Stomach (tissue), 9 donors: Measurements from ENCODE around the gene TM4SF4. TPM values are rescaled to one million over a fixed set of nuclear protein-coding genes. Genes with fewer than 3 reads are reported as not detected.

Experiments
- DNase-seq, 2 donors: peaks; one replicate each; pipeline versions ENCODE4 v3.0.0 to v3.0.0-alpha.2; 2013 to 2019
- H3K27ac ChIP-seq, 5 donors: fragments of 200-600 bp in 4 of 5; sonication (generic) in 4 of 5; one replicate each; pipeline ENCODE4 v1.5.1; 2013 to 2019; ENCODE audit warnings: mild to moderate bottlenecking in 1 of 5, moderate library complexity in 1 of 5
- H3K27me3 ChIP-seq, 3 donors: fragments of 200-600 bp; sonication (generic); one replicate each; pipeline ENCODE4 v1.5.1; 2017 to 2019; ENCODE audit warnings: mixed run types in 1 of 3
- H3K36me3 ChIP-seq, 4 donors: fragments of 200-600 bp; sonication (generic); 1 replicate in 3 of 4; 2 replicates in 1 of 4; pipeline ENCODE4 v1.5.1; 2016 to 2019
- H3K4me1 ChIP-seq, 4 donors: fragments of 200-600 bp; sonication (generic); one replicate each; pipeline ENCODE4 v1.5.1; 2016 to 2019
- H3K4me3 ChIP-seq, 4 donors: fragments of 200-600 bp; sonication (generic) in 3 of 4; one replicate each; pipeline ENCODE4 v1.5.1; 2016 to 2019; ENCODE audit warnings: mild to moderate bottlenecking in 1 of 4
- H3K9me3 ChIP-seq, 4 donors: fragments of 200-600 bp; sonication (generic); one replicate each; pipeline ENCODE4 v1.5.1; 2016 to 2019
- CTCF ChIP-seq, 7 experiments: fragments of 450-650 bp in 4 of 7; fragments of 200-600 bp in 3 of 7; sonication (generic) in 3 of 7; IDR thresholded peaks; one replicate each; pipeline ENCODE4 v1.5.1; 2016 to 2019; ENCODE audit warnings: antibody characterized with exemption in 7 of 7, control low read depth in 2 of 7, mild to moderate bottlenecking in 1 of 7
- EP300 ChIP-seq: sonication (generic); formaldehyde crosslinking; IDR thresholded peaks from one replicate; pipeline ENCODE4 v1.6.1; 2017; ENCODE audit warnings: antibody characterized with exemption
- POLR2A ChIP-seq, 4 donors: fragments of 450-650 bp; IDR thresholded peaks; one replicate each; pipeline ENCODE4 v1.6.1; 2016; ENCODE audit warnings: antibody characterized with exemption in 4 of 4, control low read depth in 2 of 4, mild to moderate bottlenecking in 1 of 4, moderate library complexity in 1 of 4
- POLR2AphosphoS5 ChIP-seq, 3 donors: sonication (generic); formaldehyde crosslinking; IDR thresholded peaks; one replicate each; pipeline ENCODE4 v1.6.1; 2016; ENCODE audit warnings: antibody characterized with exemption in 3 of 3
- WGBS, 5 donors: extraction: QIAGEN DNeasy Blood & Tissue Kit in 3 of 5; methylation state at CpG; one replicate each; pipeline versions ENCODE4 v1.1.5 to v1.1.7; 2013 to 2018; 5-methylcytosine and 5-hydroxymethylcytosine counted together
- intact Hi-C: fragments of 100-400 bp; cut with DNase I; formaldehyde crosslinking; loops from one replicate; pipeline ENCODE4 v1.15.1; 2023; ENCODE audit warnings: low total_unique reads
- polyA plus RNA-seq, 3 donors: library from polyadenylated mRNA; stranded (reverse); fragments of 200-250 nt; gene quantifications; one replicate each; pipeline ENCODE4 v1.2.3, GENCODE V29; 2013
- small RNA-seq, 4 donors: library from RNA; depleted of rRNA; stranded (forward); fragments of <200 nt; gene quantifications; one replicate each; pipeline ENCODE3, GENCODE V24; 2016
- total RNA-seq, 5 donors: library from RNA; depleted of rRNA; stranded (reverse); fragments of >200 nt; gene quantifications; one replicate each; pipeline versions ENCODE4 v1.1.0 to v1.2.3, GENCODE V29; 2014 to 2016
- donor health status: healthy with polysubstance abuse.
- donor health status: Bipolar disorder and iron deficiency.
- donor health status: healthy.

The TM4SF4 gene
- total and polyA plus RNA-seq, 8 donors = 1.4 to 40.8 (median 9.9) TPM; not detected in 1

DNA sequence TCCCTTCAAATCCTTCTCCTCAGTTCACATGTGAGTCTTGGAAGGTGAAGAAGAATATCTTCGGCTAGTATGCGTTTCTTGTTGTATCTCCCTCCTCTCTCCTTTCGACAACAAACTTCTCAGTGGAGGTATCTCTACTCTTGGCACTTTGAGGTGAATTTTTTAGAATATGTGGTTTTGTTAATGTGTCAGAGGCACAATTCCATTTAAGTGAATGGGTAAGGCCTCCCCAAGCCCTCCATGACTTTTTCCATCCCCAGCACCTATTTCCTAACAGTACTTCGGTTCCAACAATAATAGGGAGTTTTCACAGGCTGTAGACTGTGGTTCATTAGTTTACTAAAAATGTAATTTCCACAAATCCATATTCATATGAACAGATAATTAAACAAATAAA is 74.2 kb downstream of the TM4SF4 start:
- Histone ChIP-seq H3K9me3 (no peaks in the 10 kb centered on the region), H3K27ac (peak overlapping the region in 4 of 5 donors; percentile 69 to 87 (median 79)), H3K36me3 (no peaks in the 10 kb centered on the region), H3K4me1 (peaks cover 19 to 59% (median 43%) of the 10 kb centered on the region in 4 donors), H3K4me3 (no peak overlapping the region), H3K27me3 (no peaks in the 10 kb centered on the region)
- intact Hi-C loops = no loop called here
- no peak for TF ChIP-seq EP300
- no peak for TF ChIP-seq POLR2A (IDR thresholded peaks at IDR 0.05)
- no peak for TF ChIP-seq CTCF (IDR thresholded peaks at IDR 0.05)
- no peak for TF ChIP-seq POLR2AphosphoS5 (IDR thresholded peaks at IDR 0.05)
- 89 to 98% (median 95%) methylated on average over 4 of the region's 4 CpGs for WGBS, 5 donors
- DNase-seq = no peak

DNA sequence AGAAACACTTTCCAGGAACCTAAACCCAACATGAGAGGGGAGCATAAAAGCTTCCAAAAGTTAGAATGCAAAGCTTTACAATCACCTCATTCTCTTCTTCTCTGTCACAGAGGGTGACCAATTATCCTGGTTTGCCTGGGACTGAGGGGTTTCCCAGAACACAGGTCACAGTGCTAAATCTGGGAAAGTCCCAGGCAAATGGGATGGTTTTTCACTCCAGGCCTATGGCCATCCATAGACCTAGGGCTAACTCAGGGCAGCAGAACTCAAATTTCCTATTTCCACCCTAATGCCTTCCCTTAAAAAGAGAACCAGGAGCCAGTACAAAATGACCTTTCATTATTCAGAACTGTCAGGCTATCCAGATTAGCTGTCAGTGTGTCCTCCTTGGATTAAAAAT is 77.0 kb downstream of the TM4SF4 start:
- H3K4me3 ChIP-seq = no peak overlapping the region
- peak overlapping the region in 1 of 5 donors; percentile 88 for H3K27ac ChIP-seq
- TF ChIP-seq POLR2AphosphoS5 (IDR thresholded peaks at IDR 0.05) (no peak), EP300 (no peak), POLR2A (IDR thresholded peaks at IDR 0.05) (no peak), CTCF (IDR thresholded peaks at IDR 0.05) (no peak)
- no peaks in the 10 kb centered on the region for H3K27me3 ChIP-seq
- no peaks in the 10 kb centered on the region for H3K9me3 ChIP-seq
- peaks cover 32 to 74% (median 59%) of the 10 kb centered on the region in 4 donors for H3K4me1 ChIP-seq
- H3K36me3 ChIP-seq = no peaks in the 10 kb centered on the region
- DNase-seq = no peak
- intact Hi-C loops = no loop called here

DNA sequence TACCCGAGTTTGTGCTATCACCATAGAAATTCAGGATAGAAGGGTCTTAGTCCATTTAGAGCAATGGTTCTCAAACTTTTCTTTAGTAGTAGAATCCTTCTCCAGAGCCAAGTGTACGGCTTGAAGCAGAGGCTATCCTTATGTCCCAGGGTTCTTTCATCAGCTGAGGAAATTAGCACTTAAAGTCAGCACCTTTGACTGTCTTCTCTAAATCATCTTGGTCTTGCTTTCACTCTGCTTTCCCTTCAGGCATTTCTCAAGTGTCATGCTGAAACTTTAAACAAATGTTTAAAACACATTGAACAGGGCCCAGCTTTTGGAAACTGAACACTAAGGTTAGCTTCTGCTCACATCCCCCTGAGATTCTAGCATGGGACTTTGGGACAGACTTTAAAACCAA is 78.2 kb downstream of the TM4SF4 start:
- intact Hi-C loops = no loop called here
- no peaks in the 10 kb centered on the region for H3K36me3 ChIP-seq
- peak overlapping the region in 4 of 5 donors; percentile 16 to 88 (median 80) for H3K27ac ChIP-seq
- peaks cover 23 to 65% (median 49%) of the 10 kb centered on the region in 4 donors for H3K4me1 ChIP-seq
- DNase-seq = no peak
- no peaks in the 10 kb centered on the region for H3K9me3 ChIP-seq
- no peak overlapping the region for H3K4me3 ChIP-seq
- no peaks in the 10 kb centered on the region for H3K27me3 ChIP-seq
- TF ChIP-seq CTCF (IDR thresholded peaks at IDR 0.05) (no peak), POLR2AphosphoS5 (IDR thresholded peaks at IDR 0.05) (no peak), POLR2A (IDR thresholded peaks at IDR 0.05) (no peak), EP300 (no peak)
- 75 to 84% (median 78%) methylated on average over 2 of the region's 2 CpGs for WGBS, 5 donors

Small RNA genes lying within 50 kb of the gene (small RNA-seq; reads per million reads assigned to genes)
- gene AC108751.2 = 0 reads per million in 4 donors
- 0 to 0.08 (median 0) reads per million in 4 donors for gene RNU6-1098P

Other genes with a start within 250 kb of the TM4SF4 start
- 10 to 100 TPM in 1 of 5 donors, 1 to 10 TPM in 3, not detected in 1; 1.8 to 26.1 (median 5.6) TPM for gene TM4SF18, start 141.1 kb upstream of the TM4SF4 start, total RNA-seq
- gene TM4SF18, start 141.1 kb upstream of the TM4SF4 start, polyA plus RNA-seq = 1 to 10 TPM in 1 of 3 donors, under 1 TPM in 2; 0.45 to 1.2 (median 0.87) TPM
- 100 to 1,000 TPM in 2 of 5 donors, 10 to 100 TPM in 3; 29.8 to 468 (median 57.6) TPM for gene TM4SF1, start 97.0 kb upstream of the TM4SF4 start, total RNA-seq
- gene TM4SF1, start 97.0 kb upstream of the TM4SF4 start, polyA plus RNA-seq = 100 to 1,000 TPM in 1 of 3 donors, 10 to 100 TPM in 2; 82.8 to 160 (median 97.2) TPM
- 100 to 1,000 TPM in 2 of 5 donors, 10 to 100 TPM in 3; 15.4 to 116 (median 89.4) TPM for gene WWTR1, start 183.3 kb downstream of the TM4SF4 start, total RNA-seq
- 10 to 100 TPM; 19.8 to 61.6 (median 51.1) TPM for gene WWTR1, start 183.3 kb downstream of the TM4SF4 start, polyA plus RNA-seq